SK-N-SH treated with all-trans-retinoic acid at 6 μM for 48 hours (cell line): Measurements from ENCODE around the gene CDKN2B.

Source experiments
- ATAC-seq: fragments of 200-7000 bp; cut with Tn5 transposase; 3 replicates; pipeline ENCODE4 v1.9.1; 2020; ENCODE audit warnings: mild to moderate bottlenecking, moderate library complexity
- ARNTL ChIP-seq: fragments of 450-650 bp; formaldehyde crosslinking; IDR thresholded peaks from 2 replicates; pipeline ENCODE4 v1.5.0; 2020; ENCODE audit warnings: low read depth, mild to moderate bottlenecking, moderate library complexity, borderline replicate concordance
- CREB5 ChIP-seq: fragments of 250-450 bp; sonication (Bioruptor Pico); IDR thresholded peaks from 2 replicates; pipeline ENCODE4 v1.5.1; 2020; ENCODE audit warnings: low read depth, mild to moderate bottlenecking, moderate library complexity
- CSDC2 ChIP-seq: fragments of 250-450 bp; sonication (Bioruptor Pico); IDR thresholded peaks from 2 replicates; pipeline ENCODE4 v1.5.0; 2020; ENCODE audit warnings: mild to moderate bottlenecking, moderate library complexity
- CSRNP3 ChIP-seq: fragments of 250-450 bp; sonication (Bioruptor Pico); IDR thresholded peaks from 2 replicates; pipeline ENCODE4 v1.5.1; 2021; ENCODE audit warnings: mild to moderate bottlenecking, moderate library complexity
- ESRRG ChIP-seq: fragments of 250-450 bp; sonication (Bioruptor Pico); IDR thresholded peaks from 2 replicates; pipeline ENCODE4 v1.6.1; 2021; ENCODE audit warnings: mild to moderate bottlenecking
- GLIS3 ChIP-seq: fragments of 250-450 bp; sonication (Bioruptor Pico); IDR thresholded peaks from 2 replicates; pipeline ENCODE4 v1.5.0; 2020; ENCODE audit warnings: mild to moderate bottlenecking, moderate library complexity
- ISL1 ChIP-seq: fragments of 250-450 bp; sonication (Bioruptor Pico); IDR thresholded peaks from 2 replicates; pipeline ENCODE4 v2.1.2; 2022; ENCODE audit warnings: mild to moderate bottlenecking, moderate library complexity
- OSR1 ChIP-seq: fragments of 250-450 bp; sonication (Bioruptor Pico); IDR thresholded peaks from 2 replicates; pipeline ENCODE4 v1.8.0; 2022; ENCODE audit warnings: moderate library complexity, mild to moderate bottlenecking, inconsistent platforms
- PATZ1 ChIP-seq: fragments of 250-450 bp; sonication (Bioruptor Pico); IDR thresholded peaks from 2 replicates; pipeline ENCODE4 v1.8.0; 2020; ENCODE audit warnings: mild to moderate bottlenecking, moderate library complexity, borderline replicate concordance
- POU6F1 ChIP-seq: fragments of 250-450 bp; sonication (Bioruptor Pico); IDR thresholded peaks from 2 replicates; pipeline ENCODE4 v1.8.0; 2021; ENCODE audit warnings: low read depth, mild to moderate bottlenecking, moderate library complexity, borderline replicate concordance
- PPARA ChIP-seq: fragments of 250-450 bp; sonication (Bioruptor Pico); IDR thresholded peaks from 2 replicates; pipeline ENCODE4 v1.5.0; 2020; ENCODE audit warnings: mild to moderate bottlenecking, borderline replicate concordance
- RARB ChIP-seq: fragments of 250-450 bp; sonication (Bioruptor Pico); IDR thresholded peaks from 2 replicates; pipeline ENCODE4 v1.8.0; 2021; ENCODE audit warnings: mild to moderate bottlenecking, moderate library complexity
- SNAI2 ChIP-seq: fragments of 250-450 bp; sonication (Bioruptor Pico); IDR thresholded peaks from 2 replicates; pipeline ENCODE4 v1.5.0; 2020; ENCODE audit warnings: mild to moderate bottlenecking, moderate library complexity
- TCF4 ChIP-seq: fragments of 250-450 bp; sonication (Bioruptor Pico); IDR thresholded peaks from 2 replicates; pipeline ENCODE4 v1.8.0; 2021; ENCODE audit warnings: mild to moderate bottlenecking, moderate library complexity, borderline replicate concordance
- TOX ChIP-seq: fragments of 250-450 bp; sonication (Bioruptor Pico); IDR thresholded peaks from 2 replicates; pipeline ENCODE4 v1.8.0; 2021; ENCODE audit warnings: mild to moderate bottlenecking, moderate library complexity, borderline replicate concordance
- TSHZ2 ChIP-seq: fragments of 250-450 bp; sonication (Bioruptor Pico); IDR thresholded peaks from 2 replicates; pipeline ENCODE4 v1.5.0; 2020; ENCODE audit warnings: mild to moderate bottlenecking, moderate library complexity
- ZFP3 ChIP-seq: fragments of 250-450 bp; sonication (Bioruptor Pico); IDR thresholded peaks from 2 replicates; pipeline ENCODE4 v1.5.0; 2020; ENCODE audit warnings: mild to moderate bottlenecking, moderate library complexity
- ZFP30 ChIP-seq: fragments of 450-650 bp; formaldehyde crosslinking; IDR thresholded peaks from 2 replicates; pipeline ENCODE4 v1.5.0; 2022; ENCODE audit warnings: mild to moderate bottlenecking, moderate library complexity
- ZNF565 ChIP-seq: fragments of 450-650 bp; formaldehyde crosslinking; conservative IDR thresholded peaks from 2 replicates; pipeline ENCODE4 v1.5.0; 2020; ENCODE audit warnings: low read depth, mild to moderate bottlenecking, moderate library complexity
- ZNF70 ChIP-seq: fragments of 450-650 bp; formaldehyde crosslinking; IDR thresholded peaks from 2 replicates; pipeline ENCODE4 v1.5.0; 2020; ENCODE audit warnings: mild to moderate bottlenecking, moderate library complexity

The CDKN2B gene

GRCh38 chr9:22009506-22009867 lies 382 bp upstream of the CDKN2B start:
- no peak for ATAC-seq
- TF ChIP-seq RARB (CRISPR knock-in tag) (no peak), PATZ1 (CRISPR knock-in tag) (no peak), POU6F1 (no peak), ESRRG (CRISPR knock-in tag) (no peak), CSDC2 (no peak), ZNF70 (no peak), PPARA (no peak), TOX (CRISPR knock-in tag) (no peak), TSHZ2 (CRISPR knock-in tag) (no peak), CREB5 (CRISPR knock-in tag) (no peak), ISL1 (CRISPR knock-in tag) (no peak), ZFP30 (CRISPR knock-in tag) (no peak), ARNTL (CRISPR knock-in tag) (no peak), SNAI2 (CRISPR knock-in tag) (no peak), ZNF565 (CRISPR knock-in tag) (no peak), TCF4 (CRISPR knock-in tag) (no peak), ZFP3 (no peak), OSR1 (CRISPR knock-in tag) (no peak), GLIS3 (CRISPR knock-in tag) (no peak), CSRNP3 (CRISPR knock-in tag) (no peak)
- TF ChIP-seq, all 23 proteins: peak for 0

- TF ChIP-seq TSHZ2 (CRISPR knock-in tag) (no peak), CSDC2 (no peak), ZNF565 (CRISPR knock-in tag) (no peak), GLIS3 (CRISPR knock-in tag) (no peak), ARNTL (CRISPR knock-in tag) (no peak), PPARA (no peak), CSRNP3 (CRISPR knock-in tag) (no peak), CREB5 (CRISPR knock-in tag) (no peak), RARB (CRISPR knock-in tag) (no peak), SNAI2 (CRISPR knock-in tag) (no peak), ZFP3 (no peak), ZFP30 (CRISPR knock-in tag) (no peak), ISL1 (CRISPR knock-in tag) (no peak)
- TF ChIP-seq, all 23 proteins: peak for 0
- no peak for ATAC-seq
These were observed 755 bp downstream of the CDKN2B start for GRCh38 chr9:22008384-22008716.
